GM19193 (cell line): ENCODE data around the gene XAGE2.

Experiments
- POLR2A ChIP-seq: IDR thresholded peaks from 4 replicates; pipeline ENCODE4 v1.6.1; 2011; ENCODE audit not compliant: insufficient read depth, insufficient read length; ENCODE audit errors: extremely low read depth

The XAGE2 gene

DNA sequence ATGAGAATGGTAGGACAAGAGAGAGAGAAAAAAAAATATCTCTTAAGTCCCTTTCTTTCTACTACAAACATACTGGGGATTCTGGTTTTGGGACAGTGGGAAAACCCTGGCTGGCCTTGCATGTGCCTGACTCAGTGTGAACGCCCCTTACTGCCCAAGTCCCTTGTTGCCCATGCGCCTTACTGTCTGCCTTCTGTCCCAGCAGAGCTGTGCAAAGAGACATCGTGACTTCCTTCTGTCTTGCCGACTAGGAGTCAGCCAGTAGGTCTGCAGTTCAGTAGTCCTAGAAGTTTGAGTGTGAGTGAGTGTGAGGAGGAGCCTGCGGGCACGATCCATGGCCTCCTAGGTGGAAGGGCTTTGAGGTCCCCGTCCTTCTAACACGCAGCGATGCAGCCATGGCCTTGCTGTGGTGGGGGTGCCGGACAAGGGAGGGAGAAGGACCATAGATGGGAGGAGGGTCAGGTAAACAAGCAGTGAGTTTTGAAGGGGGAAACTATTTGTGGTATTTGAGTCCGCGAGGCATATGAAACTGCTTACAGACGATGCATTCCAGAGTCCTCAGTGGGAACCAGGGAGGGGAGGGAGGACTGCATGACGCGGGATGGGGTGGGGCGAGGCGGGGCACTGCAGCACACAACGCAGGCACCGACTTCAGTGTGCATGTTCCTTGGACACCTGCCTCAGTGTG, at the start of gene XAGE2:
Gene XAGE2, plus strand, starts transcription at position 654 of the 688 bp plus-strand sequence. CDS start 994 bp downstream, outside the sequence.
- no peak for TF ChIP-seq POLR2A

DNA sequence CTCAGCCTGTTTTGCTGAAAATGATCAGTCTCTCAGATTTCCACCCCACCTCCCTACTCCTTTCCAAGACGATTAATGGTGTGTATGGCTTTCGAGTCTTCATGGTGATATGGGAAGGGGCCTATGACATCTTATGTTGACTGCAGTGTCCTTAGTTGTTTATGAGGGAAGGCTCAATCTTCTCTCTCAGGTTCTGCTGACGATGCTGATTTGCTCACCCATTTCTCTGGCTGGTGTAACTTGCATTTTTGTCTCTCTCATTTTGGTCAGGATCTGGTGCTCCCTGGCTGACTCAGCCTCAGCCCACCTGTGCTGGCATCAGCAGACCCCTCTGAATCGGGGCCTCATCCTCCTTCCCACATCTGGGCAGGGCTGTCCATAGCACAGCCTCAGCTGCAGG, 31.4 kb upstream of the XAGE2 start:
- TF ChIP-seq POLR2A, result no peak

- no peak for TF ChIP-seq POLR2A
Measured at GRCh38 chrX:52341493-52341892, 27.3 kb upstream of the XAGE2 start.

DNA sequence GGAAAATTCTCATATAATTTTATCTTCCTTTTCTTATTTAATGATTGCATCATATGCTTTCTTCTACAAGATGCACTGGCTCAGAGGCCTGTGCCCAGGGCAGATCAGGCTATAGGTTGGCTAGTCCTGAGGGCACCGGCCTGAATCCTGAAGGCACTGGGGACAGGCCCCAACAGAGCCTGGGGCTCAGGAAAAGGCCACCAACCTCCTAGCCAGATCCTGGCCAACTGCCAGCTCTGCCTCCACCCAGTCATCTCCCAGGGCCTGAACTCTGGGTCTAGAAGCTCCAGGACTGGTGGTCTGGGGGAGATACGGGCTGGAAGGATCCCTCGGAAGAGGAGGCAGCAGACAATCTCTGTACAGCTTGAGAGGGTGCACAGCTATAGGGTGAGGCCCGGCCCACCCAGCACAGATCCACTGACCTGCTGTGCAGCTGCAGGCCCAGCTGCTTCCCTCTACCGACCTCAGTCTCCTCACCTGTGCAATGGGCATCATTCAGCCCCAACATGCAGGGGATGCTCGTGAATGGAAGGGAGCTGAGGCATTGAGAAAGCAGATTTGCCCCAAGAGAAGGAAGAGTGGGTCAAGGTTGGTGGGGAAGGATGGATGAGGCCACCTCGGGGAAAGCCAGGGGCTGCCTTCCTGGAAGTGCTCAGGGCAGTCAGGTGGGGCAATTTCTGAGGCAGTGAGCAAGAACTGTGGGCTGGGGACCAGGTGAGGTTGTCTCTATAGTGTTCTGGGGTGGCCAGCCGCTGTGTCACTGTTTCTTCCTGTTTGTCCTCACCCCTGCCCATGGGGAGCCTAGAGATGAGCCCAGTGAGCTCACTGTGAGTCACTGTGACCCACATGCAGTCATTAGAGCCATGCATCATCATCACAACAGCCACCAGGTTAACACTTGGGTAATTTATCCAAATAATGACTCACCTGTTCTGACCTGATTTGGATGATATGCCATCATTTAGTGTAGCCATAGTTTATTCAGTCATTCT, 22.4 kb upstream of the XAGE2 start:
- no peak for TF ChIP-seq POLR2A

DNA sequence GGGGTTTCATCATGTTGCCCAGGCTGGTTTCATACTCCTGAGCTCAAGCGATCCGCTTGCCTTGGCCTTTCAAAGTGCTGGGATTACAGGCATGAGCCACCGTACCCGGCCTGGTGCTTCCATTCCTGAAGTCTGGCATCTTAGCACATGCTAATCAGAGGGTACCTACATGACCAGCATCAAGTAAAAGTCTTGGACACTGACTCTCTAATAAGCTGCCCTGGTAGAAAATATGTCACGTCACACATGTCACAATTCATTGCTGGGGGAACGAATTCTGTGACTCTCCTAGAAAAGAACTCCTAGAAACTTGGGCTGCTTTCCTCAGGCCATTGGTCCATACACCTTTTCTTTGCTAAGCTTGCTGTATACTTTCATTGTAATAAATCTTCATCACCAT, 19.1 kb upstream of the XAGE2 start:
- no peak for TF ChIP-seq POLR2A

- TF ChIP-seq POLR2A, result no peak
Measured at GRCh38 chrX:52352551-52352950, 16.3 kb upstream of the XAGE2 start.

GRCh38 chrX:52353838-52354237, 15.0 kb upstream of the XAGE2 start:
- no peak for TF ChIP-seq POLR2A

- TF ChIP-seq POLR2A, result no peak
Measured at GRCh38 chrX:52355108-52355507, 13.7 kb upstream of the XAGE2 start.

DNA sequence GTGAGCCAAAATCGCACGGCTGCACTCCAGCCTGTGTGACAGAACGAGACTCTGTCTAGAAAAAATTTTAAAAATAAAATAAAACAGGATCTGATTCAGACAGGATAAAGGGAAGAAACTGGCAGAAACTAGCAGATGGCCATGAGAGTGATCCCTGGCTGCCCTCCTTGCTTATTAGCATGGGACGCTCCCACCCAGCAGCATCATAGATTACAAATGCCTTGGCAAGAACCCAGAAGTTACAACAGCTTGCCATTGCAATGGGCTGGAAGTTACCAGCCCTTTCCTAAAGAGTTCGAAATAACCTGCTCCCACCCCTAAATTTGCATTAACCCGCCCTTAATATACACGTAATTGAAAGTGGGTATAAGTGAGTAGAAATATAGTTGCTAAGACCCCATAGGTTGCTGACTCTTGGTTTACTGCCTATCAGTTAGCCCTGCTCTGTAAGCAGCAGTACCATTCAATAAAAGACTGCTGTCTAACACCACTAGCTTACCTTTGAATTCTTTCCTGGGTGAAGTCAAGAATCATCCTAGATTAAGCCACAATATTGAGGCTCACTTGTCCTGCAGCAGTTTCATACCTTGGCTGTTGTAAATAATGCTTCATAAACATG, 9.1 kb upstream of the XAGE2 start:
- no peak for TF ChIP-seq POLR2A

- TF ChIP-seq POLR2A, result no peak
Measured at GRCh38 chrX:52361941-52362340, 6.9 kb upstream of the XAGE2 start.

DNA sequence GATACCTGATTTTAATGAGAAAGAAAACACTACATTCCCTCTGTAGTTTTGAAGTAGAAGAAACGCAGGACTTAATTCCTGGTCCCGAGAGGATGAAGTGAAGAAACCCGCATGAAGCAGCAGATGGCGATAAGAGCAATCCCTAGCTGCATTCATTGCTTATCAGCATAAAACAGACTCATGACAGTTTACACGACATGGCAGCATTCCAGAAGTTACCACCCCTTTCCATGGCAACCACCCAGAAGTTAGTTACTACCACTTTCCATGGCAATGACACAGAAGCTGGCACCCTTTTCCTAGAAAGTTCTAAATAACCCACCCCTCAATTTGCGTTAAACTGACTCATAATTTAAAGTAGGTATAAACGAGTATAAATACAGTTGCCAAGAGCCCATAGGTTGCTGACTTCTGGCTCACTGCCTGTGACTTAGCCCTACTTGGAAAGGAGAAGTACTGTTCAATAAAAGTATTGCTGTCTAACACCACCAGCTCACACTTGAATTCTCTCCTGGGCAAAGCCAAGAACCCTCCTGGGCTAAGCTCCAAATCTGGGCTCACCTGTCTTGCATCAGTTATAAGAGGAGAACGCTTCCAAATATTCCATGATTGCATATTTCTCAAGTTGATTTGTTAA, 5.5 kb upstream of the XAGE2 start:
- no peak for TF ChIP-seq POLR2A

DNA sequence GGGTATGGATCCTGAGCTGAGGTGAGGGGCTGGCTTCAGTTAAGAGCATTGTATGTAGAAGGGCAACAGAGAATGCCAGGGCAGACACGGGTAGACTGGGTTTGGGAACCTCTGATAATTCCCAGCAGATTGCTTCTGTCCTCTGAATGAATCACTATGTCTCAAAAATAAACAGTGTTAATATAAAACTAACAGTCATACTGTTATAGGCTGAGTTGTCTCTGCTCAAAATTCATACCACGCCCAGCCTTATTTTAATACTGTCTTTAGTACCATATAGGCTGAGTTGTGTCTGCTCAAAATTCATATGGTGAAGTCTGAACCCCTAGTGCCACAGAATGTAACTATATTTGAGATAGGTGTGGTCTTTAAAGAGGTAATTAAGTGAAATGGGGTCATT, 10.0 kb downstream of the XAGE2 start:
- TF ChIP-seq POLR2A, result no peak

DNA sequence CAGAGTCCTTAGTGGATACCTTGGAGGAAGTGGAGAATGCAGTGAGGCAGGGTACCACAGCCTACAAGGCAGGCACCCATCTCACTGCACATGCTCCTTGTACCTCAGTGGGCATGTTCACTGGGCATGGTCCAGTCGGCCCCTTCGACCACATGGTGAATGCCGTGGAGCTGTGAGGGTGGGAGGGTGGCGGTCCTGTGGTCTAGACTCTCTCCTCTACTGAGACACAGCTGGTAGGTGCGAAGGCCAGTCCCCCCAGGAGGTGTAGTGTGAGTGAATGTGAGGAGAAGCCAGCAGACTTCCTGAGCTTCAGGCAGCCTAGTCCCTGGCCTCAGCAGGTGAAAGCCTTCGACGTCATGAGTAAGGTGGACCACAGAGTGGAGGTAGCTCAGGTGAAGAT, 12.2 kb downstream of the XAGE2 start:
- no peak for TF ChIP-seq POLR2A

- TF ChIP-seq POLR2A, result no peak
Measured at GRCh38 chrX:52410439-52411394, 41.9 kb downstream of the XAGE2 start.
